Mucosa of descending colon (tissue), 3 donors: Measurements from ENCODE around the gene MC1R. TPM values are rescaled to one million over a fixed set of nuclear protein-coding genes. Genes with fewer than 3 reads are reported as not detected.

Source experiments
- ATAC-seq: fragments of 200-7000 bp; cut with Tn5 transposase; one replicate; pipeline ENCODE4 v1.9.1; 2020; ENCODE audit warnings: mild to moderate bottlenecking, moderate library complexity
- DNase-seq, 3 donors: peaks; one replicate each; pipeline ENCODE4 v3.0.0-alpha.2; 2020
- H3K36me3 ChIP-seq: fragments of 200-600 bp; one replicate; pipeline ENCODE4 v1.8.0; 2021; ENCODE audit warnings: low read depth, mild to moderate bottlenecking
- H3K4me1 ChIP-seq: fragments of 200-600 bp; one replicate; pipeline ENCODE4 v1.8.0; 2021; ENCODE audit warnings: low read depth, mild to moderate bottlenecking
- H3K4me3 ChIP-seq: fragments of 200-600 bp; one replicate; pipeline ENCODE4 v1.8.0; 2021; ENCODE audit warnings: mild to moderate bottlenecking
- H3K9me3 ChIP-seq: fragments of 200-600 bp; one replicate; pipeline ENCODE4 v1.8.0; 2021; ENCODE audit warnings: mild to moderate bottlenecking
- CTCF ChIP-seq: fragments of 200-600 bp; IDR thresholded peaks from one replicate; pipeline ENCODE4 v1.8.0; 2022; ENCODE audit warnings: antibody characterized with exemption, mild to moderate bottlenecking
- intact Hi-C, 2 donors: fragments of 100-400 bp; cut with DNase I in 1 of 2; cut with micrococcal nuclease in 1 of 2; formaldehyde crosslinking; loops; one replicate each; pipeline versions ENCODE4 v1.11.0 to v1.11.1; 2022; cut with DNase I, micrococcal nuclease
- total RNA-seq, 3 donors: library from RNA; stranded (reverse); fragmentation: NEBNext Ultra II Directional in 2 of 3; extraction: Animal tissue kit (Norgen Biotek cat#: 25700) in 2 of 3; gene quantifications; one replicate each; pipeline versions ENCODE4 v1.2.1 to v1.2.4, GENCODE V29; 2021 to 2023
- donor health status: DM: no; HTN: no; CAD: no; lungs with moderate emphysema.
- donor health status: DM: no; HTN: no; CAD: no.
- donor health status: DM: no; HTN: yes; CAD: no.

The MC1R gene
- total RNA-seq, 3 donors from 2014 or later, result 4.1 to 4.8 (median 4.3) TPM

GRCh38 chr16:89946515-89946914, 27.9 kb downstream of the MC1R start:
- ATAC-seq (no peak), DNase-seq (no peak)
- intact Hi-C loops, result no loop called here
- H3K36me3 ChIP-seq, result no peaks in the 10 kb centered on the region
- H3K9me3 ChIP-seq, result no peaks in the 10 kb centered on the region
- H3K4me3 ChIP-seq, result no peak overlapping the region
- peaks cover 6% of the 10 kb centered on the region for H3K4me1 ChIP-seq
- no peak for TF ChIP-seq CTCF

- Histone ChIP-seq H3K9me3 (no peaks in the 10 kb centered on the region), H3K4me3 (no peak overlapping the region), H3K36me3 (no peaks in the 10 kb centered on the region), H3K4me1 (peaks cover 9% of the 10 kb centered on the region)
- TF ChIP-seq CTCF, result no peak
- DNase-seq, result no peak
- intact Hi-C loops, result no loop called here
- no peak for ATAC-seq
Measured at GRCh38 chr16:89949121-89949742, 30.6 kb downstream of the MC1R start.

- no peak overlapping the region for H3K4me3 ChIP-seq
- intact Hi-C loops, result no loop called here
- DNase-seq (no peak), ATAC-seq (no peak)
- no peaks in the 10 kb centered on the region for H3K9me3 ChIP-seq
- no peak for TF ChIP-seq CTCF
- no peaks in the 10 kb centered on the region for H3K36me3 ChIP-seq
- H3K4me1 ChIP-seq, result peaks cover 9% of the 10 kb centered on the region
Measured at GRCh38 chr16:89949756-89950155, 31.1 kb downstream of the MC1R start.

GRCh38 chr16:89951509-89951908, 32.8 kb downstream of the MC1R start:
- H3K36me3 ChIP-seq, result no peaks in the 10 kb centered on the region
- no peak overlapping the region for H3K4me3 ChIP-seq
- peaks cover 9% of the 10 kb centered on the region for H3K4me1 ChIP-seq
- DNase-seq (no peak), ATAC-seq (no peak)
- intact Hi-C loops, result no loop called here
- H3K9me3 ChIP-seq, result no peaks in the 10 kb centered on the region
- no peak for TF ChIP-seq CTCF

- ATAC-seq, result peak; percentile 52
- DNase-seq, result peak in 2 of 3 donors; percentile 59 to 62
- intact Hi-C loops, result no loop called here
- TF ChIP-seq CTCF, result no peak
- Histone ChIP-seq H3K9me3 (no peaks in the 10 kb centered on the region), H3K4me1 (peaks cover 9% of the 10 kb centered on the region), H3K36me3 (no peaks in the 10 kb centered on the region), H3K4me3 (no peak overlapping the region)
Measured at GRCh38 chr16:89952049-89952448, 33.4 kb downstream of the MC1R start.

GRCh38 chr16:89952551-89952950, 33.9 kb downstream of the MC1R start:
- intact Hi-C loops, result no loop called here
- Histone ChIP-seq H3K9me3 (no peaks in the 10 kb centered on the region), H3K4me3 (no peak overlapping the region), H3K36me3 (no peaks in the 10 kb centered on the region), H3K4me1 (peaks cover 7% of the 10 kb centered on the region)
- no peak for DNase-seq
- no peak for TF ChIP-seq CTCF
- ATAC-seq, result no peak
